M059J (cell line): ENCODE results near the gene GLIS2. TPM values are rescaled to one million over a fixed set of nuclear protein-coding genes. Genes with fewer than 3 reads are reported as not detected.
A peak's percentile ranks its signal among the peaks of the same experiment; 100 is the strongest.

Source experiments
- DNase-seq: peaks from one replicate; pipeline ENCODE4 v3.0.0-alpha.2; 2012; ENCODE audit warnings: low read depth
- total RNA-seq: library from RNA; depleted of rRNA; stranded (reverse); fragments of >200 nt; shearing (Covaris generic); gene quantifications from 2 replicates; pipeline ENCODE4 v1.2.3, GENCODE V29; 2014

The GLIS2 gene
- total RNA-seq, 1 experiment from 2014 or later = 1.1 TPM

- DNase-seq = peak; percentile 91
Measured at GRCh38 chr16:4350787-4351659, 35.2 kb downstream of the GLIS2 start, which contains the start of gene PAM16. TSS of gene PAM16 (minus strand) at chr16:4351321. CDS start at chr16:4351234, 87 bp downstream.

GRCh38 chr16:4351880-4352279 lies 36.0 kb downstream of the GLIS2 start:
- peak; percentile 48 for DNase-seq

GRCh38 chr16:4352843-4353242 lies 37.0 kb downstream of the GLIS2 start:
- DNase-seq = no peak

- no peak for DNase-seq
Measured at GRCh38 chr16:4353675-4354074, 37.8 kb downstream of the GLIS2 start.

GRCh38 chr16:4354512-4355409 lies 38.9 kb downstream of the GLIS2 start:
- DNase-seq = no peak

- no peak for DNase-seq
Measured at GRCh38 chr16:4356820-4357219, 41.0 kb downstream of the GLIS2 start.

- no peak for DNase-seq
Measured at GRCh38 chr16:4358236-4358635, 42.4 kb downstream of the GLIS2 start.

GRCh38 chr16:4358831-4359561 lies 43.1 kb downstream of the GLIS2 start:
- peak; percentile 34 for DNase-seq

GRCh38 chr16:4359914-4360313 lies 44.0 kb downstream of the GLIS2 start:
- DNase-seq = no peak

- no peak for DNase-seq
Measured at GRCh38 chr16:4360538-4361021, 44.7 kb downstream of the GLIS2 start.

- no peak for DNase-seq
Measured at GRCh38 chr16:4361033-4361943, 45.4 kb downstream of the GLIS2 start.

- DNase-seq = no peak
Measured at GRCh38 chr16:4361944-4362311, 46.1 kb downstream of the GLIS2 start.

- no peak for DNase-seq
Measured at GRCh38 chr16:4362476-4363135, 46.7 kb downstream of the GLIS2 start.

- no peak for DNase-seq
Measured at GRCh38 chr16:4364196-4365013, 48.5 kb downstream of the GLIS2 start.

- DNase-seq = no peak
Measured at GRCh38 chr16:4365014-4365406, 49.1 kb downstream of the GLIS2 start.

GRCh38 chr16:4365615-4366014 lies 49.7 kb downstream of the GLIS2 start:
- DNase-seq = no peak

- DNase-seq = no peak
Measured at GRCh38 chr16:4366016-4366415, 50.1 kb downstream of the GLIS2 start.

- no peak for DNase-seq
Measured at GRCh38 chr16:4367393-4367856, 51.6 kb downstream of the GLIS2 start.
